ENCODE measurements around the gene ENPP1.

DNA sequence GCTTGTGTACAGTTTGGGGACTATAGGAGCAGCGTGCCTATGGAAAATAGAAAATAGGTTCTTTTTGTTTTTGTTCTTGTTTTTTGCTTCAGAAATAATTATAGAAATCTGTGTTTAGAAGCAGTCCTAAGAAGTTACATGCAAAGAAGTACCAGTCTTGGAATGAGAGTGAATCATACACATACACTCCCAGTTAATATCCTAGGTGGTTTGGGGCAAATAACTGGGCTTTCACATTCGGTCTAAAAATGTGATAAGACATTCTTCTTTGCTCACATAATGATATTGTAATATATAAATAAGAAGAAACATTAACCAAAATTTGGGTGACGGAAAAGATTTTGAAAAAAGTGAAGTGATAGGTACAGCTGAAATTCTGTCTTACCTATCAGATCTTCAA is 61.0 kb downstream of the ENPP1 start:
- TF ChIP-seq, protein P1, sequence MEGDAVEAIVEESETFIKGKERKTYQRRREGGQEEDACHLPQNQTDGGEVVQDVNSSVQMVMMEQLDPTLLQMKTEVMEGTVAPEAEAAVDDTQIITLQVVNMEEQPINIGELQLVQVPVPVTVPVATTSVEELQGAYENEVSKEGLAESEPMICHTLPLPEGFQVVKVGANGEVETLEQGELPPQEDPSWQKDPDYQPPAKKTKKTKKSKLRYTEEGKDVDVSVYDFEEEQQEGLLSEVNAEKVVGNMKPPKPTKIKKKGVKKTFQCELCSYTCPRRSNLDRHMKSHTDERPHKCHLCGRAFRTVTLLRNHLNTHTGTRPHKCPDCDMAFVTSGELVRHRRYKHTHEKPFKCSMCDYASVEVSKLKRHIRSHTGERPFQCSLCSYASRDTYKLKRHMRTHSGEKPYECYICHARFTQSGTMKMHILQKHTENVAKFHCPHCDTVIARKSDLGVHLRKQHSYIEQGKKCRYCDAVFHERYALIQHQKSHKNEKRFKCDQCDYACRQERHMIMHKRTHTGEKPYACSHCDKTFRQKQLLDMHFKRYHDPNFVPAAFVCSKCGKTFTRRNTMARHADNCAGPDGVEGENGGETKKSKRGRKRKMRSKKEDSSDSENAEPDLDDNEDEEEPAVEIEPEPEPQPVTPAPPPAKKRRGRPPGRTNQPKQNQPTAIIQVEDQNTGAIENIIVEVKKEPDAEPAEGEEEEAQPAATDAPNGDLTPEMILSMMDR (conservative IDR thresholded peaks at IDR 0.05) = no peak
- no peak for TF ChIP-seq ZFX (IDR thresholded peaks at IDR 0.05)
